ENCODE data around the gene OR10P1.

GRCh38 chr12:55681142-55682077, 44.7 kb downstream of the OR10P1 start:
- no peak for TF ChIP-seq POLR2AphosphoS5 (IDR thresholded peaks at IDR 0.05; ENCODE audit: low read depth, low read length)
- TF ChIP-seq POLR2A (IDR thresholded peaks at IDR 0.05; ENCODE audit: low read depth, low read length), result no peak

All from GM12892 (cell line).